Hematopoietic multipotent progenitor cell treated with erythropoietin and hydrocortisone succinate and interleukin-3 and kit ligand, for 6 days (in vitro differentiated cells): ENCODE results near the gene MAP2K1.
A peak's percentile ranks its signal among the peaks of the same experiment; 100 is the strongest.
"Not testable (repeated sequence)": the region's sequence is repeated elsewhere in the genome, so short reads cannot be mapped to it uniquely, and the experiment has no call there.

Experiments used
- DNase-seq: peaks from one replicate; pipeline ENCODE4 v3.0.0-alpha.2; 2015

MAP2K1 gene

GRCh38 chr15:66386204-66387123 is at the start of gene MAP2K1:
MAP2K1 (plus strand) TSS chr15:66386912; CDS start chr15:66387348, 436 bp downstream.
- peak; percentile 99 for DNase-seq

GRCh38 chr15:66348530-66348929 is 38.2 kb upstream of the MAP2K1 start:
- not testable (repeated sequence) for DNase-seq

DNA sequence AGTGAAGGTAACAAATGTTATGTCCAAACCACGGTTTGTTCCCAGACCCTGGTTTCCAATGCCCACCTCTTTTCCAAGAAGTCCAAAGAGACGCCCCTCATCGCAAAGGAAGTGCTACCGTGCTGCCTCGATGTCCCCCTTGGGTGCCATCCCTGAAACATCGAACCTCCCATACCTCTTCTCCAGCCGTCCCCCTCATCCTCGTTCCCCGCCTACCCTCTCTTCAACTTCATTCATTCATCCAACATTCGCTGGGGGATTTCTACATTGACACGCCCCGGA is 30.7 kb upstream of the MAP2K1 start:
- DNase-seq = peak; percentile 58

DNA sequence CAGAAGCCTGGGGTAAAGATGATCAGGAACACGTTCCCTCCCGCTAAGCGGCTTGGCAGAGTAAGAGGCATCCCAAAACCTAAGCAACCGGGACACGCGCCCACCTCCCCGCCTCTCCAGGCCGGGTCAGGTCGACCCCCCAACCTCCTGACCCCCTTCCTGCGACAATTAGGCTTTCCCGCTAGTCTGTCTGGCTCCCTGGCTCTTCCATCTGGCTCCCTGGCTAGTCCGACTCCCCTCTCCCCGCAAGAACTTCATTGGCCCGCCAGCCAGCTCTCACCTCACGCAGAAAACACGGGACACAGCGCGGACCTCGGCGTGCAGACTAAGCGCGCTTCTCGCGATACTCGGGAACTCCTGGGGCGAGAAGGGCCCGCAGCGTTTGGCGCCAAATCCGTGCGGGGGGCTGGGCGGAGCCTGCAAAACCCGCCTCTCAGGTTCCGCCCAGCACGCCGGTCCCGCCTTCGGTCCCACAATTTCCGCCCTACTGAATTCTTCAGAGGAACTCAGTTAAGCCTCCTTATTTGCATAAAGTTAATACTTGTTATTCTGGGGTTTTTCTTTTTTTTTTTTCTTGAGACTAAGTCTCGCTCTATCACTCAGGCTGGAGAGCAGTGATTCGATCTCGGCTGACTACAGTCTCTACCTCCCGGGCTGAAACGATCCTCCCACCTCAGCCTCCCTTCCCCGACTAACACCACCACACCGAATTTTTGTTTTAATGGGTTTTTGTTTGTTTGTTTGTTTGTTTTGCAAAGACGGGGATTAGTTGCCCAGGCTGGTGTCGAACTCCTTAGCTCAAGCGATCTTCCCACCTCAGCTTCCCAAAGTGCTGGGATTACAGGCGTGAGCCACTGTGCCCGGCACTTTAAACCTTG is 30.1 kb upstream of the MAP2K1 start, which contains the start of gene TIPIN:
Gene TIPIN (minus strand): TSS at position 327 of the 878 bp plus-strand sequence. CDS start 3,738 bp downstream, outside the sequence.
- DNase-seq = peak; percentile 99

DNA sequence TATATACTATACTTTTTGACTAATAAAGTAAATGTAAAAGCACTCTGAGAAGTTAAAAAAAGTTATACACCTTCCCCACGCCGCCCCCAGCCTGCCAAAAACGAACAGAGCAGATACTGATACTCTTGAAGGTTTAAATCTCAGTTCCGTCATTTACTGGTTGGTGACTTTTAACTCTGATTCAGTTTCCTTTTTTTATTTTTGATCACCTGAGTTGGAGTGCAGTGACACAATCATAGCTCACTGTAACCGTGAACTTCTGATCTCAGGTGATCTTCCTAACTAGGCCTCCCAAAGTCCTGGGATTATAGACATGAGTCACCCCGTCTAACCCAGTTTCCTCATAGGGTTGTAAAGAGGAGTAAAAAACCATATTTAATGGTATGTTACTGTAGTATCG is 27.0 kb upstream of the MAP2K1 start:
- no peak for DNase-seq

DNA sequence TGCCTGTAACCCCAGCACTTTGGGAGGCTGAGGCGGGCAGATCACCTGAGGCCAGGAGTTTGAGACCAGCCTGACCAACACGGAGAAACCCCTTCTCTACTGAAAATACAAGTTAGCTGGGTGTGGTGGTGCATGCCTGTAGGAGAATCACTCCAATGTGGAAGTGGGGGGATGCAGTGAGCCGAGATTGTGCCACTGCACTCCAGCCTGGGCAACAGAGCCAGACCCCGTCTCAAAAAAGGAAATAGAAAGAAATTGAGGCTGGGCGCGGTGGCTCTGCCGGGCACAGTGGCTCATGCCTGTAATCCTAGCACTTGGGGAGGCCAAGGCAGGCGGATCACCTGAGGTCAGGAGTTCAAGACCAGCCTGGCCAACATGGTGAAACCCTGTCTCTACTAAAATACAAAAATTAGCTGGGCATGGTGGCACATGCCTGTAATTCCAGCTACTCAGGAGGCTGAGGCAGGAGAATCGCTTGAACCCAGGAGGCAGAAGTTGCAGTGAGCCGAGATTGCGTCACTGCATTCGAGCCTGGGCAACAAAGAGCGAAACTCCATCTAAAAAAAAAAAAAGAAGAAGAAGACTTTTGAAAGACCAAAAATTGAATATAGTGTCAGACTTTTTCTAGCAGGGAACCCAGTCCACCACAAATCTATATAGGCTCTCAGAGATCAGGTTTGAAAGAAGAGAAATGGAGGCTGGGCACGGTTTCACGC is 24.8 kb upstream of the MAP2K1 start:
- not testable (repeated sequence) for DNase-seq

DNA sequence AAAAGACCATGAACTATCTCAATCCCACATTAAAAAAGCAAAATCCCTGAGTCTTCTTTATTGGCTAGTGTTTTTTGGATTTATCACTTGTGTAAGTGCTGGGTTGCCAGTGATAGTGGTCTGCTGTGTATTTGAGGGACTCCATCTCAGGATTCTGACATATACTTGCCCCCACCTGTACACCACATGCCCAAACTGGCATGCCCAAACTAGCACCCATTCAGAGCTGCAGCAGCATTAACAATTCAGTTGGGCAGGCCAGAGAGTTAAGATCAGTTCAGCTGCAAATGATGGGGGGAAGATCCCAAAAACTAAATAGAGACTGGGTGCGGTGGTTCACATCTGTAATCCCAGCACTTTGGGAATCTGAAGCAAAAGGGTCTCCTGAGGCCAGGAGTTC is 23.9 kb upstream of the MAP2K1 start:
- DNase-seq = no peak

DNA sequence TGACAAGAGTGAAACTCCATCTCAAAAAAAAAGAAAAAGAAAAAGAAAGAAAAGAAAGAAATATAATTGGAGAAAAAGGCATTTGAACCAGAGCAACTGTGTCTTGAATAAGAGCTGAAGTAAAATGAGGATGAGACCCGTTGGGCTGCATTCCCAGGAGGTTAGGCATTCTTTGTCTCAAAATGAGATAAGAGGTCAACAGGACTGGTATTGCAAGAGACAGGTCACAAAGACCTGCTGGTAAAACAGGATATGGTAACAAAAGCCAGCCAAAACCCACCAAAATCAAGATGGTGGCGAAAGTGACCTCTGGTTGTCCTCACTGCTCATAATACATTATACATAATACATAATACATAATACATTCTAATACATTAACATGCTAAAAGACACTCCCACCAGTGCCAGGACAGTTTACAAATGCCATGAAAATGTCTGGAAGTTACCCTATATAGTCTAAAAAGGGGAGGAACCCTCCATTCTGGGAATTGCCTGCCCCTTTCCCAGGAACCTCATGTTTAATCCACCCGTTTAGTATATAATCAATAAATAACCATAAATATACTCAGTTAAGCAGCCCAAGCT is 21.7 kb upstream of the MAP2K1 start:
- DNase-seq = no peak

GRCh38 chr15:66369773-66370651 is 16.7 kb upstream of the MAP2K1 start:
- DNase-seq = peak; percentile 45

GRCh38 chr15:66374179-66374578 is 12.5 kb upstream of the MAP2K1 start:
- no peak for DNase-seq

DNA sequence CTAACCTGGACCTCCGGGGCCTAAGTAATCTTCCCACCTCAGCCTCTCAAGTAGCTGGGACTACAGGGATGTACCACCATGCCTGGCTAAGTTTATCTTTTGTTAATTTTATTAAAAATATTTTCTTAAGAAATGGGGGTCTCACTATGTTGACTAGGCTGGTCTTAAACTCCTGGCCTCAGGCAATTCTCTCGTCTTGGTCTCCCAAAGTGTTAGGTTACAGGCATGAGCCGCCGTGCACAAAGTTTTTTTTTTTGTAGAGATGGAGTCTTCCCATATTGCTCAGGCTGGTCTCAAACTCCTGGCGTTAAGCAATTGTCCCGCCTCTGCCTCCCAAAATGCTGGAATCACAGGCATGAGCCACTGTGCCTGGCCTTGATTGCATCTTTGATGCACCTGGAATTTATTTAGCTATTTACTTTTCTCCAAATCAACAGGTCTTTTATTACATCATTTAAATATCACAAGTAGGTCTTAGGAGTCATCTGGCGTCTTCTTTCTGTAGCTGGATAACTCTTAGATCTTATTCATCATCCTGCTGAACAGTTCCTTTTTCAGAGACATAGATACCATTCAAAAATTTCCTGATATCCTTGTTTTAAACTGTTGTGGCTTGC is 7.8 kb upstream of the MAP2K1 start:
- no peak for DNase-seq

DNA sequence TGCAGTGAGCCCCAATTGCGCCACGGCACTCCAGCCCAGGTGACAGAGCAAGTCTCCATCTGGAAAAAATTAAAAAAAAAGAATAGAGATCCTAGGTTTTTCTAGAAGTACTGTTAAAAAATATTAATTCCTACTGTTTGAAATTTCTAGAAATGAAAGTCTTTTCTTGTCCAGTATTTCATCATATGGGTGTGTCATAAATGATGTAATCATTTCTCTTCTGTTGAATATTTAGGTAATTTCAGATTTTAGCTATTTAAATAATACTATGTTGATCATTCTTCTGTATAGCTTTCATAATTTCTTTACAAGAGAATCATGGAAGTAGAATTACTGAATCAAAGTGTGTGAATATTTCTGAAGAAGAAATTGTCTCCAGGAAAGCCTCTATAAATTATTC is 5.3 kb upstream of the MAP2K1 start:
- not testable (repeated sequence) for DNase-seq

GRCh38 chr15:66387163-66388042 is 691 bp downstream of the MAP2K1 start:
- peak; percentile 63 for DNase-seq

DNA sequence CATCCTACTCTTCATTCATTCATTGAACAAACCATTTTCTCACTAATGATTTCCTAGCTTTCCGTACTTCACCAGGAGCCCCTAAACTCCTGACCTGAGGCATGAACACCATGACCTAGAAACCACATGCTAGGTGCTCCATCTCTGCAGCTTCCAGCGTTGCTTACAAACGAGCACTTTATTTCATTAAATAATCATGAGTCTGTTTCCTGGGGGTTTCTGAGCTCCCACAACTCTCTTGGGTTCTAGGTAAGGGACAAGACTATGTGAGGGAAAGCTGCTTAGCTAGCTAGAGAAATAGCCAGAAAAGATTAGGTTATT is 1.3 kb downstream of the MAP2K1 start:
- no peak for DNase-seq

- DNase-seq = no peak
Observed at GRCh38 chr15:66388576-66388975, 1.9 kb downstream of the MAP2K1 start.

GRCh38 chr15:66389098-66389858 is 2.6 kb downstream of the MAP2K1 start:
- no peak for DNase-seq

DNA sequence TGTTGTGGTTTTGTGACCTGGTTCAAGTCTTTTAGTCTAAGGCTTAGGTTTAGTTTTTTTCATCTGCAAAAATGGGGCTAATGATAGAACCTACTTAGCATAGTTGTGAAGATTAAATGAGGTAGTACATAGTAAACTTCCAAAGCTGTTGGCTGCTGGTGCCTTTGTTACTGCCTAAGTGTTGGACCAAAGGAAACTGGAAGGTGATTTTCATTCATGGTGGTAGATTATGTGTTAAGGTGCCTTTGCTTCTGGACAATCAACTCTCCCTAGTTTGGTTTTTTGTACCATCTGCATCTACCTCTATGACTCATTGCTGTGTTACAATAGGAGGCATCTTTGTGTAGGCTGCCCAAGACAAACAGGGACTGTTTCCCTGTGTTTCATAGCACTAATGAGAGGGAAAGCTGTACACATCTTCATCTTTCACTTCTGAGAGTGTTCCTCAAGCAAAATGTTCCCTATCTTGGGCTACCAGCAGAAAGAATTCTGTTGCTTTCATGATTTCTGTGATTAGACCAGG is 3.2 kb downstream of the MAP2K1 start:
- no peak for DNase-seq

DNA sequence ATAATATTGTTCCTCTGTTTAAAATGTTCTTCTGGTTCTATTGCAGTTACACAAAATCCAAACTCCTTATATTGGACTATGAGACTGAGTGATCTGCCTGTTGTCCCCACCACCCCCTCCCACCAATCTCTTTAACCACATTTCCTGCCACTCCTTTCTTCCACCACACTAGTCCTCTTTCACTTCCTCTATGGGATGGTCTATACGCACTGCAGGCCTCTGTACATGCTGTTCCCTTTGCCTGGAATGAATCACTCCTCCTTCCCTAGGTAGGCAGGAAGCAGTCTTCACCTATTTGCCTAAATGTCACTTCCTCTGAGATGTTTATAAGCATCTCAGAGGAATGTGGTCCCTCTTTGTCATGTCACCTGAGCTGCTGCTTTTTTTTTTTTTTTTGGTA is 4.0 kb downstream of the MAP2K1 start:
- DNase-seq = peak; percentile 72

- not testable (repeated sequence) for DNase-seq
Observed at GRCh38 chr15:66393037-66393436, 6.3 kb downstream of the MAP2K1 start.
